ENCODE data around the gene MRPS18A.
A peak's percentile ranks its signal among the peaks of the same experiment; 100 is the strongest.

The MRPS18A gene

DNA sequence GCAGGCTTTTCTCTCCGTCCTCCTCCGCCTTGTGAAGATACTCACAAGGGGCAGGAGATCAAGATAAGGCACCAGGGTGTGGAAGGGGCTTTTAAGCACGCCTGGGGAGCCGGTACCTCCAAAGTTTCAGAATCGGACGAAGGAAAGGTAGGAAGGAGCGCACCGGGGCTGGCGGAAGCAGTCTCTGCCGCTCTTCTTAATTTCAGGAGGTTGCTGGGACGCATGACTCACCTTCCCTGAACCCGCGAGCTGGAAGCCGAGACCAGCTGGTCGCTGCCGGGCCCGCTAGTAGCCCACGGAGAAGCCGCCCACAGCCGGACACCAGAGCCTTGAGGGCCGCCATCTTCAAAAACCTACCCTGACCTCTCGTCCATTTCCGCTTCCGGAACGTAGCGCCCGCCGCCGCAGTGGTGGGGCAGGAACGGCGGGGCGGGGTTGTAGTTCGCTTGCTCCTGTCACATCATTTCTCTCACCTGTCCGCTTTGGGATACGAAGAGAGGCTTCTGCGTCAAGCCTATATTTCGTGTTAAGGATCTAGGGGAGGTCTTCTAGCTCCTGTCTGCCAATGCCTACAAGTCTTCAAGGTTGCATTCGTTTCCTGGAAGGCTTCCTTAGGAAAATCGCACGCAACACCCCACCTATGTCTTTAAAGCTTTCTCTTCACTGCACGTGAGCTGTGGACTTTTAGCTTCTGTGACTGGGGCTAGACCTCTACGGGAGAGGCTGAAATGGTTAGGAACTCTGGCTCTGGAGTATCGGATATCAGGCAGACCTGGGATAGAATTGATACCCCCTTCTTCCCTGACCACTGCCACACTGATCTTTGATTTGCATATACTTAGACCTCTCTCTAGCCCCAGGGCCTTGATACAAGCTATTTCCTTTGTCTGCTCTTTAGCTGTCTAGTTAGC is at the start of gene MRPS18A:
Gene MRPS18A, minus strand, starts transcription at position 355 of the 911 bp plus-strand sequence. Its CDS starts 12 bp downstream, at position 343.
- peak; percentile 41 to 55 for DNase-seq

DNA sequence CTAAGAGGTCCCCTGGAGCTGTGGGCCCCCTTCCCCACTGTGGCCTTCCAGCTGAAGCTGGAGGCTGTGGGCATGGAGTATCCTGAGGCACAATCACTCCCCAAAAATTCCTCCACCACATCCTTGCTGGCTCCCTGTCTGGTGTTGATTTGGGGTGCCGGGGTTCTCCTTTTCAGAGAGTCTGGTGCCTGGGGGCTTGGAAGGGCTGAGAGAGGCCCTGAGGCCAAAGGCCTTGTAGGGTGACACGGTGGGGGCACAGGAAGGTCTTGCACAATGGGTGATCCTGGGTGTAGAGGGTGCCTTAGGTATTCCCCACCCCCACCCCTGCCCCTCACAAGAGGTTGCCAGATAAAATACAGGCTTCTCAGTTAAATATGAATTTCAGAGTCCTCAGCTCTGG is 49.3 kb upstream of the MRPS18A start:
- no peak for DNase-seq

DNA sequence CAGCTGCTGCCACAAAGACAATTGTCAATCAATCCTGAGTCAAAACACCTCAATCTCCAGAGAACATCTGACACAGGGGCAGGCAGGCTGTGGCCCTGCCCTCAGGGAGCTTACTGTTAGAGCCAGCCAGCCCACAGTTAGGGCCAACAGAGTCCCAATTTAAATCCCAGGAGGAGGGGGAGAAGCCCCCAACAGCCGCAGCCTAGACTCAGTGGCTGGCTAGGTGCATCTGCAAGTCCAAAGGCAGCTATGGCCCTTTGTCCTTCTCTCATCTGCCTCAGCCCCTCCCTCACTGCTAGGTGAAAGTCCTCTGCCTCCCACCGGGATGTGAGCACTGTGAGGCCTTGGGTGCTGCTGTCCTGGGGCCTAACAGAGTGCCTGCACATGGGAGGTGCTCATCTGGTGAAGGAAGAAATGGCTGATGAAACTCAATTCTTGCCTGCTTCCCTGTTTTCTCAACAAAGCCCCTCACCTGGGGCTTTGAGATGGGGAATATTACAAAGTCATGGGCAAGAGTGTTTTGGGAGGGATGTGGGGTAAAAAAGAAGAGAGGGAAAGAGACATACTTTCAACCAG is 48.7 kb upstream of the MRPS18A start:
- DNase-seq: no peak

DNA sequence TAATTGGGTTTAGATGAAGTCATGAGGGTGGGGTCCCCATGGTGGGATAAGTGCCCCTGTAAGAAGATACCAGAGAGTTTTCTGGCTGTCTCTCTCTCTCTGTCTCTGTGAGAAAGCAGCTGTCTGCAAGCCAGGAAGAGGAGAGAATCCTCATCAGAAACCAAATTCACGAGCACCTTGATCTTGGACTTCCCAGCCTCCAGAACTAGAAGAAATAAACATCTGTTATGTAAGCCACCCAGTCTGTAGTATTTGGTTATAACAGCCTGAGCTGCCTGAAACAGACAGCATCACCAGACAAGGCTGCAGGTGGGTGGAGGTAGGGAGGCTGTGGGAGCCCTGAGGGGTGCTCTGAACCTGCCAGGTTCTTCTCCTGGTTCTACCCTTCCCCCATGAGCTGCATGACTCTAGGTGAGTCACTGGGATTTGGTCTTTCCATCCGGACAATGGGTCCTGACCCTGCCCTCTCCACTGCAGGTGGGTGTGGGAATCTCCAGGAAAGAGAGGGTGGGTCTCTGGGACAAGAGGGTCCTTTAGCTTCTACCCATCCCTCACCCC is 48.1 kb upstream of the MRPS18A start:
- DNase-seq: no peak

DNA sequence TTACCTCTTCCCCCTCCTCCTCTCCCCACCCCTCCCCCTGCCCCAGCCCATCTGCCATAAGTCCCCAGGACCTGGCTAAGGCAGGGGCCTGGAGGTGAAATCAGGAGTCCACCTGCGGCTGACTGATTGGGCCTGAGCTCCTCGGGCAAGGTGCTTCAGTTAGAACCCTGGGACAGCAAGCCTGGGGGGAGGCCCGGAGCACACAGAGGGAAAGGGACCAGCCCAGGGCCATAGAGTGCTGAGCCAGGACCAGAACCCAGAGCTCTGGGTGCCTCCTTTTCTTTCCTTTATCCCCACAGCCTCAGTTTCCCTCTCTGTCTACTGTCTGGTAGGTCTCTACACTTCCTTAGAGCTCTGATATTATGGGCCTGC is 46.7 kb upstream of the MRPS18A start:
- DNase-seq: no peak

DNA sequence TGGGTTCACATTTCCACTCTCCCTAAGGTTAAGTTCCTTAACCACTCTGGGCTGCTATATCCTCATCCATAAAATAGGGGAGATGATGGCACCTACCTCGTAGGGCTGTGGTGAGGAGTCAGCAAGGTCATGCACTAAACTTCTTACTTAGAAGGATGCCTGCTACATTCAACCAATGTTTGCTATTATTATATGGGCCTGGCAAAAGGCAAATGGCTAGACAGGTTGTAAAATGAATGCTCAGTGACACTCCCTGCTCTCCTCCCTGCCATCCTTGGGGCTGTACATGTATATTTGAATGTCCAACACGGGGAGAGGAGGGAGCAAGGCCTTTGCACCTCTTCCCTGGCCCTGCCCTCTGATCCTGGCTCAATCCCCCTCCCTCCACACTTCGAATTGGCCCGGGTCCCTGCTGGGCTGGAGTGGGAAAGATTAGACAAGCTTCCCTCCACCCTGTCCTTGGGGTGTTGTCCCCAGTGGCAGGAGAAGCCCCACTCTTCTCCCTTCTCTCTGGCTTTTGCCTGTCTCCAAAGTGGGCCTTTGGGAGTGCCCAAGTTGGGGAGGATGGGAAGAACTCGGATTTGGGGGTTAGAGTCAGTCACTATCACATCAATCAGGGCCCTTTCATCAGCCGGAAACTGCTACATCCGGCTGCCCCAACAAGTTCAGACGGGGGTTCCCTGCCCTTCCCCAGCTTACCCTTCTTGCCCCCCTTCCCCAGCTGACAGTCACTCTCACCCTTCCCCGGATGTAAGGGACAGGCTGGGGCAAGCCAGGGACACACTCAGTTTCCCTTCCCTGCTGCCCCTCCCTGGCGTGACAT is 46.1 kb upstream of the MRPS18A start:
- peak in 1 of 2 donors; percentile 18 for DNase-seq

DNA sequence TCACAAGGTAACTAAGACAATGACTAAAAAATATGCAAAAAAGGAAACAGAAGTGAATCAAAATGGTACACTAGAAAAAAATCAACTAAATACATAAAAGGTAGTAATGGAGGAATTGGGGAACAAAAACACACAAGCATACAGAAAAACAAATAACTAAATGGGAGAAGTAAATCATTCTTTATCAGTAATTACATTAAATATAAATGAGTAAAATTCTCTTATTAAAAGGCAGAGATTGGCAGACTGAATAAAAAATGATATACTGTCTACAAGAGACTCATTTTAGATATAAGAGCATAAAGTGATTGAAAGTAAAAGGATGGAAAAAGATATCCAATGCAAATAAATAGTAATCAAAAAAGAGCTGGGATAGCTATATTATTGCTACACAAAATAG is 43.0 kb upstream of the MRPS18A start:
- DNase-seq: no peak

DNA sequence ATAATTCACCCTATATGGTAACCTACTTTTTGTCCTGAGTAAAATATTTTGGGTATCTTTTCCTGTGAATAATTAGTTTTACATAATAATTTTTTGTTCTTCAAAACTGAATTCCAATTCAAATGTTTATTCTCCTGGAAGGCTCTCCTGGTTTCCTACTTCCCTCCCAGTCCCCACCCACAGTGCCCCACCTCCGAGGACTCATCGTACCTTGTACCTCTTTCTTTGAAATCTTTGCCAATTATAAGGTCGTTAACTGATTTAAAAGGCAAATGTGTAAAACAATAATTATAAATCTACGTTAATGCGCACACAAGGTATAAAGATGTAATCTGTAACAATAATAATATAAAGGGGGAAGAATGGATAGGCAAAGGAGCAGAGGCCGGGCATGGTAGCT is 41.9 kb upstream of the MRPS18A start:
- DNase-seq: no peak

DNA sequence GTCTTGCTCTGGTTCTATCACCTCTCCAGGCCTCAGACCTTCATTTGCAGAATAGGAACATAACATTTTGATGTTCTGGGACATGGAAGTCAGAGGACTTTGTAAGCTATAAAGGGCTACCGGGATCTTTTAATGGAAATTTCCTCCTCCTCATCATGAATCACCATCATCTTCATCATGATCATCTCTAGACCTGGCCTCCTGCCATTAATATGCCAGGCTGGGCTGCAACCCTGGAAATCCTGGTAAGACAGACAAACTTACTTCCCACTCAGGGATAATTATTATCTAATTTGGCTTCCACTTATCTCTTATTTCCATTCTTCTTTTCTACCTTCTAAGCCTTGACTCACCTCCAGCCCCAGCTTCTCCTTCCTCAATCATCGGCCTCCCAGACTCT is 41.0 kb upstream of the MRPS18A start:
- no peak for DNase-seq

DNA sequence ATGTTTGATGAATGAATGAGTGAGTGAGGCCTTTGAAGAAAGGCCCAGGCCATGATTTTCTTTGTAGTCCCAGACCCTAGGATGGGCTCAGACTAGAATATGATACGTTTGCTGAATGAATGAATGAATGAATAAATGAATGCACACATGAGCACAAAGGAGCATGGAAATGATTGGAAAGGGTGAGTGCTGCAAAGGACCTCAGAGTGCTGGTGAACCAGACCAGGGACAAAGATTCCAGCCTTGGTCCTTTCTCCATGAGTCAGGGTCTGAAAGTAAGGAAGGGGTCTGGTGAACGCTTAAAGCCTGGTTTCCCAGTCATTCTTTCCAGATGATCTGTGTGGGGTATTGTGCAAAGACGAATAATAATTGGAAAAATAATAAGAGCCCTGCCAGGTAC is 40.0 kb upstream of the MRPS18A start:
- DNase-seq: no peak

DNA sequence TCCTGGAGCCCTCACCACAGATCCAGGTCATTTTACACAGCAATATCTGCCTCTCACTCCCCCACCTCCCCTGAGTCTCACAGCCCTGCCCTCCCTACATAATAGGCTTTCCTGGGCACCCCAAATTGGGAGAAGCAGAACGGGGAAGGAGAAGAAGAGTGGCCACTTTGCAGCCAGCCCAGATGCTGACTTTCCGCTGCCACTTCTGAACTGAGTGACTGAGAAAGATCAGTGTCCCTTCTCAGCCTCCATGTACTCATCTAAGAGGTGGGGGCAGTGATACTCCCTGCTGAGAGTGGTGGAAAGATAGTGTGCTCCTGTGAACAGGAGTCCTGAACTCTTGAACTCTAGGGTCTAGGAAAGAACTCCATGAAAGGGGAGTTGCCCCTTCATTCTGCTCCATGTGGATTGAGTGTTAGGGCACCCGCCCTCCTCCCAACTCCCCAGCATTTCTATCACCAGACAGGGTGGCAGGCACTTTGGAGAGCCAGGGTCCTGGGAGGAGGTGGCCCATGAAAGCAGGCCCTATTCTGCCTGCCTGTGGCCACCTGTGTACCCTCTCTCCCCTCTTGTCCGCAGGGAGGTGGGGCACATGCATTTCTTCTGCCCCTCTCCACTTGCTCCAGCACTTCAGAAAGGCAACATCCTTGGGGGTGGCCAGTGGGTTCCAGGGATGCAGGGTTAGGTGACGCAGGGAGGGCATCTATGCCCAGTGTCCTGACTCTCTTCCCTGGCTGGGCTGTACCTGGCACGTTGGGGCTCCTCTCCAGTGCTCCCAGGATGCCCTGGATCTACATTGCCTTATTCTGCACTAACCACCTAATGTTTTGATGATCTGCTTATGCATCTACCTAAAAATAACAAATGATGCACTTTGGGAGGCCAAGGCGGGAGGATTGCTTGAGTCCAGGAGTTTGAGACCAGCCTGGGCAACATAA is 38.3 kb upstream of the MRPS18A start:
- no peak for DNase-seq

DNA sequence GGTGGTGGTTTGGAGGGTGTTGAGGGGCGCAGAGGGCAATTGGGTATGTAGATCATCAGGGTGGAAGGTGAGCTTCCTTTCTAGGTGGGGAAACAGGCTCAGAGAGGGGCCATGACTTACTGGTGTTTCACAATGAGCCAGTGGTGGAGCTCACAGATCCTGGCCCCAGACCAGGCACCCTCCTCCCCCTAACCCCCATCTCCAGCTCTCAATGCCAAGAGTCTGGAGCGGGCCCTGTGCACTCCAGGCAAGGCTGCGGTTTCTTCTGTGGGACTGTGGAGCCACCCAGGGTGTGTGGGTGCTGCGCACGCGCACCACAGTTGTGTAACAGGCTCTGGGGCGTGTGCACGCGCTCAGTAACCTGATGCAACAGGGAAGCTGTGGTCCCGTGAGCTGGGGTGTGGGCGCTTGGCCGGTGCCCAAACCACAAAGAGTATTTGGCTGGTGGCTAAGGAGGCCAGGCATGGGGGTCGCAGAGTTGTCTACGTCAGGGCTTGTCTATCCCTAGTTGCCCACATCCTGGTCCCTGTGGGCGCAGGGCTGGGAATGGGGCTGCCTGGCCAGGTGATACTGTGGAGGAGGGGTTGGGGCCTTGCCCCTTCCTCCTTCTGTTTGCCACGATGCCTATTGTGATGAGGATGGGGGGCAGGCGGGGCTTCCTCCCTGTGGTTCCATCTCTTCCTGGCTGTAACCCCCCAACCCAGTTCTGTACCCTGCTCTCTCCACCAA is 37.5 kb upstream of the MRPS18A start:
- peak; percentile 53 to 84 for DNase-seq

DNA sequence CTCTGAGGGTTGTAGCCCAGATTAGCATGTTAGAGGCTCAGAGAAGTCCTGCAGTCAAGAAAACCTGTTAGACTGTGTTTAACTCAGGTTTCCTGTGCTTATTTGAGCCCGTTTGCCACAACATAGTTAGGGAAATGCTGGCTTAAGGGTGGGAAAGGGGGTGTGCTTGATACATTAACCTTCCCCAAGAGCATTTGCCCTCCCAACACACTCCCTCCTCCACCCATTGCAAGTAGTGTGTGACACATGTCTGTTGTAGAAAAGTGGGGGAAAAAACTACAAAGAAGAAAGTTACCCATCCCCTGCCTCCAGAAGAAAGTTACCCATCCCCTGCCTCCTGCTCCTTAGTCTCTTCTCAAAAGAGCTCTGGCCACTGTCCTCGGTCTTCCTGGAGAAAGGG is 36.8 kb upstream of the MRPS18A start:
- DNase-seq: no peak

DNA sequence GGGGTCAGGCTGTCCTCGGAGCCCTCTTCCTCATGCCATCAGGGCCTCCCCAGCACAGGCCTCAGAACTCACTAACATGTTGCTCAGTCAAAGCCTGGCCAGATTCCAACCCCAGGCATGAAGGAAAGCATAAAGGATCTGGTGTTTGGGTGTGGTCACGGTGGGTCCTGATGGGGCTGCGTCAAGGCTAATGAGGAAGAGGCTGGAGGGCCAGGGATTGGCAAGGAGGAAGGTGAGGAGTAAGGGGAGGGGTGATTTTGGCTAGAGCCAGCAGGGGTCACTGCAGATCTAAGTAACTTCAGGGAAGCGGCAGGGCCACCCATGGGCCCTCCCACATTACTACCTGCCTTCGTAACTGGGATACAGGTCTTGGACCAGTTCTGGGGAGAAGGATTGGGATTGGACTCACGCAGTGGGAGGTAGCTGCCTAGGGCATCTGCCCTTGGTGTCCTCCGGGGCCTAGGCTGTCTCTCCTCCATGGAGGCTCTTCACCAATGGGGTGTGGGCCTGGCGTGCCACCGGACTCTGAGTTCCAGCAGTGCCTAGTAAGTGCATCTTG is 36.2 kb upstream of the MRPS18A start:
- DNase-seq: peak; percentile 19 to 51

DNA sequence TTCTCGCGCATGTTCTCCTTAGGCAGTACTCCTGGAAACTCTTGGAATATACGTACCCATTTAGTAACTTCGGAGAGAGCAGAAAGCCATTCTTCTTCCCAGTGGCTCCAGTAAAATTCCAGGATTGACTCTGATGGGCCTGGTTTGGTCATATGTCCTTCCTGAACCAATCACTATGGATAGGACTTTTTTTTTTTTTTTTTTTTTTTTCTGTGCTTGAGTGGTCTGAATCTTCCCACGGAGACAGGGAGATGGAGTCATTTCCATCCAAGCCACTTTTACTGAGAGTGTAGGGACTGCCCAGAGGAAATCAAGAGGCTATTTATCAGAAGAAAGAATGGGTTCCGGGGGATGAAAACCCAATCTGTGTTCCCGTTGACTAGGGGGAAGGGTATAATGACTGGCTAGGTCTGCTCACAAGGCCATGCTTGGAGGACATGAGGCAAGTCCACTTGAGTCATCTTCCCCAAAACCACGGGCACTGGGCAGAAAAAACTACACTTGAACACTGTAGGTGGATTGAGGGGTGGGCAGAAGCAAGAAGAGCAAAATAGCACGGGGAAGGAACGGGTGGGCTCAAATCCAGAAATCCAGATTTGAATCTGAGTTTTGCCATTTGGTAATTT is 35.4 kb upstream of the MRPS18A start:
- no peak for DNase-seq

DNA sequence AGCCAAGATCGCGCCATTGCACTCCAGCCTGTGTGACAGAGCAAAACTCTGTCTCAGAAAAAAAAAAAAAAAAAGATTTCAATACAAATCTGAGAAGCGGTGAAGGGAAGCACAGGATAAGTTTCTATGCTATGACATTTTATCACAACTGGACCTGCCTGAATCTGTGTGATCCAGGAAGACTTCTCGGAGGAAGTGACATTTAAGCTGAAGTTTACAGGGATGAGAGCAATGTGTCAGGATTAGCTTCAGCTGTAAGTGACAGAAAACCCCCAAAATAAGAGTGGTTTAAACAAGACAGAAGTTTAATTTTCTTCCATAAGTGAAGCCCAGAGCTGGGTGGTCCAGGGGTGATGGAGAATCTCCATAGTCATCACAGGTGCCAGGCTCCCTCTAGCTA is 33.4 kb upstream of the MRPS18A start:
- DNase-seq: no peak

DNA sequence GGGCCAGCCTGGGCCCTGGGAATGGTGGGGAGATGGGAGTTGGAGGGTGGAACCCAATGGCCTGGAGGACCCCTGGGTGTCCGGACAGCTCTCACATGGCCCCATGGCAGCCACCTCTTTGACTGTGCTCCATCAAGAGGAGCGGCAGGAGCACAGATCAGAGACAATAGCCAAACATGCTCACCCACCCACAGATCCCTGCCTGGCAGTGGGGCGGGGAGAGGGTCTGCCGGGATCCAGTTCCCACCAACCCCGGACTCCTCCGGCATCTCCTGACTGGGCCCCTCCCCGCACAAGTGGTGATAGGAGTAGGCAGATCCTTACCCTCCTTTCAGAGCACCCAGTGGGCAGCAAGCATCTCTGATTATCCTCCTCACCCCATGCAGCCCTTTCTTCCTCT is 31.9 kb upstream of the MRPS18A start:
- DNase-seq: no peak

DNA sequence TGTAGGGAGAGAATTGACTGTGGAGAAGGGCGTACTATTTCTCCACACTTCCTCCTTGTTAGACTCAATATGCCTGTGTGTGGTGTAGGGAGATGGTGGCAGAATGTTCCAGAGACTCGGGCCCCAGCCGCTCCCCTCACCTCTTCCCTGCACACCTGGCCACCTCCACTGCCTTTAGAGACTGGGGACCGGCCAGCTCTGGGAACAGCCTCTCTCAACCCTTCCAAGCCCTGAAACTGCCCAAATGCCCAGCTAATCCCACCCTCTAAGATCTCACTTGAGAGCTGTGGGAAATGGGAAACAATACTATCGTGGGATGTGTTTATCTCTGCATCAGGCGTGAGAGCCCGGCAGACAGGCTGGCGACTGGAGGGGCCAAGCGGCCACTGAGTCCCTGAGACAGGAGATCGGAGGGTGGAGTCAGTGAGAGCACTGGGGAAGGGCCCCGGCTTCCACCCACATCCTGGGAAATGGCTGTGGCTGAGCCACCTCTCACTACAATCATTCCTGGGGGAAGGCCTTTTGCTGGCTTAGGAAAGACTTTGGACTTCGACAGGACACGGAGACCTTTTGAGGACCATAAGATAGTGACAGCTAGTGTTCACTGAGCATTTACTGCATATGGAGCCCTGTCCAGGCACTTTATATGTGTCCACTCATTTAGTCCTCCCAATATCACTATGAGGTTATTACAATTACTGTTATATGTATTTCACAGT is 31.0 kb upstream of the MRPS18A start:
- no peak for DNase-seq

DNA sequence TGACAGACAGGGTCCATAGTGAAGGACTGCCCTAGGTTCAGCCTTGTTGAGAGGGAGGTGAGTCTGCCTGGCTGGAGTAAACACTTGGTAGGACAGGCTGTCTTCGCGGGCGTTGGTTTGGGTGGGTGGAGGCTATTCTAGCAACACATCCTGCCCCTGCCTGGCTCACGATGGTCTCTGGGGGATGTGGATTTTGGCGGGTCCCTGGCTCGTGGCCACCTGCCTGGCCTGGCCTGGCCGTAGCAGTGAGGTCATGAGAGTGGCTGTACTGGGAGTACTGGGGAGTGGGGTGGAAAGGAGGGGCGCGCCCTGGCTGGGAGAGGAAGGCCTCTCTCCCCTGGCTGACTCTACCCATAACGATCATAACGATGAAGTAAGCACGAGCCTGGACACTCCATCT is 30.2 kb upstream of the MRPS18A start:
- DNase-seq: no peak

DNA sequence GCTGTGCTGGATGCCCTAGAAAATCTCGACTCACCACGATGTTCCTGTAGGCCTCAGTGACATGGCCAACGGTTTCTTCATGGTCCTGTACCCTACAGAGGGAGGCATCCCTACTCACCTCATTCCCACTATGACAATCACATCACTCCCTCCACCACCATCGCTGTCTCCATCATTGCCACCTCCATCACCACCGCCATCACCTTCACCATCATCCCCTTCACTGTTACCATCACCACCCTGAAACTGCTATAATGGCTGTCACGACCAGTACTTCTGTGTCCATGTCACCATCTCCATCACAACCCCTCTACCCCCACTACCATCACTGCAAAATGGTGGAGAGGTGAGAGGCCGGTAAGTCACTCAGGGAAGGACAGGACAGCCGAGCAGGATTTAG is 29.8 kb upstream of the MRPS18A start:
- DNase-seq: no peak
